ENCODE results near the gene PCDH1.

The PCDH1 gene

DNA sequence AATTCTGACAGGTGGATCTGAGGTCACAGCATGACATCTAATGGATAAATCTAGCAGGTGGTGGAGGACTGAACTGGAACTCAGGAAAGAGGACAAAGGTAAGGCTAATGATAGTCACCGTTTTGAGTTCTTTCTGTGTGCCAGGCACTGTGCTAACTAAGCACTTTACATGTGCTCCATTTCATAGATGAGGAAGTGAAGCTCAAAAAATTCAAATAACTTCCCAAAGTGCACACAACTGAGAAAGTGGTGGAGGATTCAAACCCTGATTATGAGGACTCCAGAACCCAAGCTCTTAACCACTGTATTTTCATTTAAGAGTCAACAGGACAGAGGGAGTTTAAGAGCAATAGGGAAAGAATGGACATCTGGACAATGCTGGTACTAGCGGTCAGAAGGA, 38.3 kb upstream of the PCDH1 start:
- TF ChIP-seq, protein P1, sequence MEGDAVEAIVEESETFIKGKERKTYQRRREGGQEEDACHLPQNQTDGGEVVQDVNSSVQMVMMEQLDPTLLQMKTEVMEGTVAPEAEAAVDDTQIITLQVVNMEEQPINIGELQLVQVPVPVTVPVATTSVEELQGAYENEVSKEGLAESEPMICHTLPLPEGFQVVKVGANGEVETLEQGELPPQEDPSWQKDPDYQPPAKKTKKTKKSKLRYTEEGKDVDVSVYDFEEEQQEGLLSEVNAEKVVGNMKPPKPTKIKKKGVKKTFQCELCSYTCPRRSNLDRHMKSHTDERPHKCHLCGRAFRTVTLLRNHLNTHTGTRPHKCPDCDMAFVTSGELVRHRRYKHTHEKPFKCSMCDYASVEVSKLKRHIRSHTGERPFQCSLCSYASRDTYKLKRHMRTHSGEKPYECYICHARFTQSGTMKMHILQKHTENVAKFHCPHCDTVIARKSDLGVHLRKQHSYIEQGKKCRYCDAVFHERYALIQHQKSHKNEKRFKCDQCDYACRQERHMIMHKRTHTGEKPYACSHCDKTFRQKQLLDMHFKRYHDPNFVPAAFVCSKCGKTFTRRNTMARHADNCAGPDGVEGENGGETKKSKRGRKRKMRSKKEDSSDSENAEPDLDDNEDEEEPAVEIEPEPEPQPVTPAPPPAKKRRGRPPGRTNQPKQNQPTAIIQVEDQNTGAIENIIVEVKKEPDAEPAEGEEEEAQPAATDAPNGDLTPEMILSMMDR (conservative IDR thresholded peaks at IDR 0.05) = no peak
- TF ChIP-seq ZFX (IDR thresholded peaks at IDR 0.05) = no peak
- H3K27ac ChIP-seq = no peak overlapping the region

DNA sequence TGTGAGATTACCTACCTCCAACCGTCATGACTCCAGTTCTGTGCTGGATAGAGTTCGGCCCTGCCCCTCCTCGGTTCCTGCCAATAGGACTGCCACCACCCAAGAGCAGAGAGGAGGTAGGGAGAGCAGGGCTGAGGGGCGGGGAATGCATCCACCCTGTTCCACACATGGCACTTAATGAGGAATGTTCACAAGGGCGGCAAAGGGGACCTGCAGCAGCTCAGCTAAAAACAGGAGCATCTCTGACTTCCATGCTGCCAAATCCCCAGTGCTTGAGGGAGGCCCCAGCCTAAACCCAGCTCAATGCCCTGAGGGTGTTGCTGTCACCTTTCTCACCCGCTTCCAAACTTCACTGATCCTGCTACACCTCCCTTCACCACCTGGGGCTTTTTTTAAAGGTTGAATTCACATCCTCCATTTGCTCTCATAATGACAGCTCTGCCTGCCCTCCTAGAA, 37.7 kb upstream of the PCDH1 start:
- no peak for TF ChIP-seq ZFX (IDR thresholded peaks at IDR 0.05)
- TF ChIP-seq, protein P1 (conservative IDR thresholded peaks at IDR 0.05) = no peak
- no peak overlapping the region for H3K27ac ChIP-seq

DNA sequence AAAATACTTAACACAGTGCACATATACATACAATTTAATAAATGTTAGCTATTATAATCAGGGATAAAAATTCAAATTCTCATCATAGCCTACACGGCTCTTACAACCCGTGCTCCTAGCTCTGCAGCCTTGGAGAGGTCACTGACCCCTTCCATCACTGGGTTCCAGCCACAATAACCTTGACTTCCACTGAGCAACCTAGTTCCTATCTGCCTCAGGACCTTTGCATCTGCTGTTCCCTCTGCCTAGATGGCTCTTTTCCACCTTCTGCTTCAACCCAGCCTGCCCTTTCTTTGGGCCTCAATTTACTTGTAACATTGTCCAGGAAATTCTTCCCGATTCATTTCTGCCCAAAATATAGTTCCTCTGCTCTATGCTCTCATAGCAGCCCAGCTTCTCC, 36.6 kb upstream of the PCDH1 start:
- no peak overlapping the region for H3K27ac ChIP-seq

DNA sequence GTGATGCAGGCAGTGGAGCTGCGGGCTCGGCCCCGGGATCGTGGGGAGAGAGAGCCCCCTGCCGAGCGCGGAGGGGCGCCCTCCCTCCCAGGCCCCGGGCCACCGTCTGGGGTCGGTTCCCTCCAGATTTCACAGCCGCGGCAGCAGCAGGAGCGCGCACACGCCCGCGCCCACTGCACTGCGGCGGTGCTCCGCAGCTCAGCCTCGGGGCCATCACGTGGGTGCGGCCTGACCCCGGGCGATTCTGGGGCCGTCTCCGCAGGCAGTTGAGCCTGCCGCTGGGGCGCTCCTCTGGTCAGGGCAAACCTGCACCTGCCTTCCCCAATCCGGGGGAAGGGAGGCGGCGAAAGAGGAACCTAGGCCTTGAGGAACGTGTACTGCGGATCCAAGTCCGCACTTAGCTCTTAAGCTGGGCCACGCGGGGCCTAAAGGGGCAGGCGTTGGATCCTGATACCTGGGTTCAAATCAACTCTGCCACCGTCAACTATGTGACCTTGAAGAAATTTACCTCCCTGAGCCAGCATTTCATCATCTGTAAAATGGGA, 36.1 kb upstream of the PCDH1 start:
- no peak overlapping the region for H3K27ac ChIP-seq
- TF ChIP-seq, protein P1 (conservative IDR thresholded peaks at IDR 0.05) = no peak; the same call in 1 of the 2 replicates
- TF ChIP-seq ZFX (IDR thresholded peaks at IDR 0.05) = no peak

More for the DNA sequence above, 36.6 kb upstream of the PCDH1 start:
- TF ChIP-seq, protein P1 (conservative IDR thresholded peaks at IDR 0.05) = no peak

DNA sequence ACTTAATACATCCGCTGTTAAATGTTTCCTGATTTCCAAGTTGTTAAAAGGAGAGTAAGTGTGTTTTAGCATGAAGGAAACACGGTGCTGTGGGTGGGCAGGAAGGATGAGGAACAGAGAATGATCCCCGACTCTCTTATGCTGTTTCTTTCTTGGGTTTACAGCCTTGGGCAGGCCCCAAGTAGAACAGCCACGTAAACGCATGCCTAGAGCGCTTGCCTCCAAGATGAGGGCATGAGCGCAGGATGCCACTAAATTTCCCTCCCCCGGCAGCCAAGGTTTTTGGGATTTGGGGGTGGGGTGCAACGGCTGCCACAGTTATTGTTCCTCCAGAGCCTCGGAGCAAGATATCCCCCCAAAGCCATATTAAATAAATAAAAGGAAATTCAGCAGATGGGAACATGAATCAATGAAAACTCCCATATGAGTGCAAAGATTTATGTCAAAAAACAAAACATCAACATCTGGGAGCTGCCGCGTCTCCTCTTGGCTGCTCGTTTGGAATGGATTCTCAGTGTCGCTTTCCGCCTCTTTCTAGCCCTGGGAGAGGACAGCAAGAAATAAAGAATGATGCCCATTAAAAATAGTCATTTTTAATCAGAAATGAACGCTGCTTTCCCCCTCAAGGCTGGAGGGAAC, 35.5 kb upstream of the PCDH1 start:
- no peak overlapping the region for H3K27ac ChIP-seq
- no peak for TF ChIP-seq ZFX (IDR thresholded peaks at IDR 0.05)

DNA sequence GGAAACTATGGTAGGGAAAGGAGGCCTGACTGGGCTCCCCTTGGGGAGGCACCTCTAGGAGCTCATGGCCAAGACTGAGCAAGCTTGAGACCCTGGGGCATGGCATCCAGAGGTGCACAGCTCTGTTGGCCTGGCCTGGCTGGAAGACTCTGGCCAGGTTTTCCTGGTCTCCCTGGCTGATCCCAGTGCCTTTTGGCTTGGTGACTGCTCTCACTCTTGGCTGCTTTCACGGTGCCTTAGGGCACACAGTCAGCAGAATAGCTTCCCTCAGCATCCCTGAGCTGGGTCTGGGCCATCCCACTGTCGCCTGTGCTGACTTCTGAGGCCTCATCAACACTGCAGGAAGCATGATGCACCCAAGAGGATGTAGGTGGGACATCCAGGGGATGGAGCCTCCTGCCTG, 32.1 kb upstream of the PCDH1 start:
- H3K27ac ChIP-seq = no peak overlapping the region
- TF ChIP-seq, protein P1 (conservative IDR thresholded peaks at IDR 0.05) = no peak
- no peak for TF ChIP-seq ZFX (IDR thresholded peaks at IDR 0.05)

DNA sequence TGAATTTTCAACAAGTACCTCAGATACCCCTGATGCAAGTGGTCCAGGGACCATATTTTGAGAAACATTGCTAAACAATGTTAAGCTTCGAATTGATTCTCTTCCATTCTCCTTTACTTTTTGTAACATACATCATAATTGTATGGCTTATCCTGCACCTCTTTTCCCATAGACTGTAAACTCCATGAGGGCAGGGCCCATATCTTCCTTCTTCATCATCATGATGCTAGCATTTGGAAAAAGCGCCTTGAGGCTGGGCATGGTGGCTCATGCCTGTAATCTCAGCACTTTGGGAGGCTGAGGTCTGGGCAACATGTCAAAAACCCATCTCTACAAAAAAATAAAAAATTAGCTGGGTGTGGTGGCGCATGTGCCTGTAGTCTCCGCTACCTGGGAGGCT, 31.0 kb upstream of the PCDH1 start:
- no peak overlapping the region for H3K27ac ChIP-seq
- TF ChIP-seq, protein P1 (conservative IDR thresholded peaks at IDR 0.05) = no peak
- TF ChIP-seq ZFX (IDR thresholded peaks at IDR 0.05) = no peak

DNA sequence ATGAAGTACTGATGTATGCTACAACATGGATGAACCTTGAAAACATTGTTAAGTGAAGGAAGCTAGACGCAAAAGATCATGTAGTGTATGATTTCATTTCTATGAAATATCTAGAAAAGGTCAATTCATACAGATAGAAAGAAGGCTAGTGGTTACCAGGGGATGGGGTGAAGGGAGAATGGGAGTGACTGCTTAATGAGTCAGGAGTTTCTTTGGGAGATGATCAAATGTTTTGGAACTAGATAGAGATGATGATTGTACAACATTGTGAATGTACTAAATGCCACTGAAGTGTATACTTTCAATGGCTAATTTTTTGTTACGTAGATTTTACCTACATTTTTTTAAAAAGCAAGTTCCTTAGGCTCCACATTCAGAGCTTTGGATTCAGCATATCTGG, 30.6 kb upstream of the PCDH1 start:
- no peak overlapping the region for H3K27ac ChIP-seq
- TF ChIP-seq, protein P1 (conservative IDR thresholded peaks at IDR 0.05) = no peak
- no peak for TF ChIP-seq ZFX (IDR thresholded peaks at IDR 0.05)

Measured in C4-2B (cell line).